Skeletal muscle satellite cell (primary cell): Measurements from ENCODE around the gene ERF.

Experiments used
- H3K27me3 ChIP-seq: 2 replicates; pipeline ENCODE4 v1.7.0; 2013; ENCODE audit warnings: low read length; ENCODE audit not compliant: control insufficient read depth, insufficient read depth
- H3K36me3 ChIP-seq: 2 replicates; pipeline ENCODE4 v1.7.0; 2013; ENCODE audit warnings: mild to moderate bottlenecking, control low read depth, low read length; ENCODE audit not compliant: insufficient read depth
- H3K4me1 ChIP-seq: 2 replicates; pipeline ENCODE4 v1.7.0; 2013; ENCODE audit warnings: low read length; ENCODE audit not compliant: control insufficient read depth, insufficient read depth
- H3K4me2 ChIP-seq: 2 replicates; pipeline ENCODE4 v1.7.0; 2013; ENCODE audit warnings: mild to moderate bottlenecking, low read length
- H3K4me3 ChIP-seq: 2 replicates; pipeline ENCODE4 v1.7.0; 2013; ENCODE audit warnings: low read length
- H3K9ac ChIP-seq: 2 replicates; pipeline ENCODE4 v1.7.0; 2013; ENCODE audit warnings: mild to moderate bottlenecking, low read depth, low read length, moderate library complexity
- H3K9me3 ChIP-seq: replicated peaks from 2 replicates; pipeline ENCODE4 v1.7.0; 2013; ENCODE audit warnings: mild to moderate bottlenecking, control low read depth, low read length

The ERF gene

GRCh38 chr19:42285988-42286348, 31.0 kb upstream of the ERF start:
- Histone ChIP-seq H3K4me3 (peak overlapping the region; percentile 87), H3K9ac (peak overlapping the region; percentile 22), H3K4me2 (peak overlapping the region; percentile 98), H3K27me3 (no peaks in the 10 kb centered on the region), H3K4me1 (peaks cover 41% of the 10 kb centered on the region), H3K36me3 (peaks cover 42% of the 10 kb centered on the region), H3K9me3 (no peaks in the 10 kb centered on the region)

GRCh38 chr19:42285541-42285941, 30.6 kb upstream of the ERF start:
- Histone ChIP-seq H3K36me3 (peaks cover 38% of the 10 kb centered on the region), H3K4me1 (peaks cover 41% of the 10 kb centered on the region), H3K4me2 (peak overlapping the region; percentile 98), H3K27me3 (no peaks in the 10 kb centered on the region), H3K9me3 (no peaks in the 10 kb centered on the region), H3K9ac (peak overlapping the region; percentile 22), H3K4me3 (peak overlapping the region; percentile 87)

GRCh38 chr19:42284591-42285341, 29.8 kb upstream of the ERF start:
- H3K4me1 ChIP-seq: peaks cover 41% of the 10 kb centered on the region
- H3K9ac ChIP-seq: peak overlapping the region; percentile 75
- no peaks in the 10 kb centered on the region for H3K9me3 ChIP-seq
- H3K4me3 ChIP-seq: peak overlapping the region; percentile 87
- H3K4me2 ChIP-seq: peak overlapping the region; percentile 98
- peaks cover 30% of the 10 kb centered on the region for H3K36me3 ChIP-seq
- no peaks in the 10 kb centered on the region for H3K27me3 ChIP-seq

- Histone ChIP-seq H3K4me2 (peak overlapping the region; percentile 98), H3K9ac (peak overlapping the region; percentile 79), H3K27me3 (no peaks in the 10 kb centered on the region), H3K4me1 (peaks cover 48% of the 10 kb centered on the region), H3K4me3 (peak overlapping the region; percentile 87), H3K36me3 (peaks cover 24% of the 10 kb centered on the region), H3K9me3 (no peaks in the 10 kb centered on the region)
Measured at GRCh38 chr19:42284066-42284501, 29.2 kb upstream of the ERF start.

- H3K4me1 ChIP-seq: peaks cover 54% of the 10 kb centered on the region
- H3K4me3 ChIP-seq: peak overlapping the region; percentile 87
- no peaks in the 10 kb centered on the region for H3K27me3 ChIP-seq
- no peaks in the 10 kb centered on the region for H3K9me3 ChIP-seq
- peaks cover 17% of the 10 kb centered on the region for H3K36me3 ChIP-seq
- peak overlapping the region; percentile 98 for H3K4me2 ChIP-seq
- H3K9ac ChIP-seq: peak overlapping the region; percentile 79
Measured at GRCh38 chr19:42283188-42284065, 28.5 kb upstream of the ERF start.

- H3K36me3 ChIP-seq: peaks cover 12% of the 10 kb centered on the region
- H3K4me1 ChIP-seq: peaks cover 61% of the 10 kb centered on the region
- H3K4me3 ChIP-seq: peak overlapping the region; percentile 68
- no peaks in the 10 kb centered on the region for H3K9me3 ChIP-seq
- no peaks in the 10 kb centered on the region for H3K27me3 ChIP-seq
- no peak overlapping the region for H3K9ac ChIP-seq
- H3K4me2 ChIP-seq: peak overlapping the region; percentile 98
Measured at GRCh38 chr19:42282819-42283187, 27.9 kb upstream of the ERF start.

GRCh38 chr19:42281827-42282762, 27.2 kb upstream of the ERF start:
- Histone ChIP-seq H3K4me3 (peak overlapping the region; percentile 89), H3K4me1 (peaks cover 68% of the 10 kb centered on the region), H3K4me2 (peak overlapping the region; percentile 98), H3K9me3 (no peaks in the 10 kb centered on the region), H3K36me3 (peaks cover 5% of the 10 kb centered on the region), H3K9ac (peak overlapping the region; percentile 77), H3K27me3 (no peaks in the 10 kb centered on the region)

- Histone ChIP-seq H3K4me1 (peaks cover 75% of the 10 kb centered on the region), H3K9ac (peak overlapping the region; percentile 77), H3K9me3 (no peaks in the 10 kb centered on the region), H3K4me3 (peak overlapping the region; percentile 89), H3K4me2 (peak overlapping the region; percentile 98), H3K36me3 (peaks cover 6% of the 10 kb centered on the region), H3K27me3 (no peaks in the 10 kb centered on the region)
Measured at GRCh38 chr19:42281146-42281826, 26.4 kb upstream of the ERF start.

- Histone ChIP-seq H3K9ac (peak overlapping the region; percentile 77), H3K4me1 (peaks cover 74% of the 10 kb centered on the region)
Measured at GRCh38 chr19:42280815-42281145, 25.9 kb upstream of the ERF start.

GRCh38 chr19:42279902-42280814, 25.2 kb upstream of the ERF start:
- Histone ChIP-seq H3K4me3 (peak overlapping the region; percentile 89), H3K9ac (peak overlapping the region; percentile 77), H3K9me3 (no peaks in the 10 kb centered on the region), H3K27me3 (no peaks in the 10 kb centered on the region), H3K36me3 (peaks cover 9% of the 10 kb centered on the region), H3K4me1 (peaks cover 70% of the 10 kb centered on the region), H3K4me2 (peak overlapping the region; percentile 98)

More at GRCh38 chr19:42280815-42281145, 25.9 kb upstream of the ERF start:
- H3K36me3 ChIP-seq: peaks cover 6% of the 10 kb centered on the region
- no peaks in the 10 kb centered on the region for H3K9me3 ChIP-seq
- H3K4me3 ChIP-seq: peak overlapping the region; percentile 89
- no peaks in the 10 kb centered on the region for H3K27me3 ChIP-seq
- H3K4me2 ChIP-seq: peak overlapping the region; percentile 98
